Renal cortical epithelial cell (primary cell): ENCODE measurements around the gene CAPN1. TPM values are rescaled to one million over a fixed set of nuclear protein-coding genes. Genes with fewer than 3 reads are reported as not detected.
"Not testable (repeated sequence)": the region's sequence is repeated elsewhere in the genome, so short reads cannot be mapped to it uniquely, and the experiment has no call there.

Experiments used
- DNase-seq: peaks from one replicate; pipeline ENCODE4 v3.0.0-alpha.2; 2011; ENCODE audit warnings: low read depth
- total RNA-seq: library from RNA; depleted of rRNA; stranded (reverse); fragments of >200 nt; gene quantifications from 2 replicates; pipeline ENCODE4 v1.2.3, GENCODE V29; 2014

The CAPN1 gene
- total RNA-seq = 223 and 251 TPM in 2 replicates

DNA sequence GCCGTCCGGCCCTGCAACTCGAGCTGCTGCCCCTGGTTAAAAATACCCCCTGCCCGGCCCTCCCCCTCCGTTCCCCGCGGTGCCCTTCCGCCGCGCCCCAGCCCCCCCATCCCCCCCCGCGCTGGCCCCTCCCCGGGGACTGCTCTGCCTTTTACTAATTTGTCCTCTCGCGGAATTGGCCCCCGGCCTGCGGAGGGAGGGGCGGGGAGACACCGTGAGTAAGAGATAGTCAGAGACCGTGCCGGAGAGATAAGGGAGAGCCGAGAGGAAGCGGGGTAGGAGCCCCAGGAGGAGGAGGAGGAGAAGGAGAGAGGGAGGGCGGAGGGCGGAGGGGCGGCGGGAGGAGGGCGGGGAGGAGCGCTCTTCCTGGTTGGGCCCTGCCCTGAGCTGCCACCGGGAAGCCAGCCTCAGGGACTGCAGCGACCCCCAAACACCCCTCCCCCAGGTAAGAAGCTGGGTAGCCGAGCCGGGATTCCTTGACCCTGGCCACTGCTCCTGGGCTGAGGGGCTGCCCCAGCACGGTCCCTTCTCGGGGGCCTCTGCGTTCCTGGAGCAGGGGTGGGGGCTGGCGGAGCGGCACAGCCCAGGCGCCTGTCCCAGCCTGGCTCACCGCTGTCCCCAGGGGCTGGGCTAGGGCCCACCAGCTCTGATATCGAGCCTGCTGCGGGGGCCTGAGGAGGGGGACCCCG is at the start of gene CAPN1:
CAPN1 (plus strand) TSS at position 360 of the 689 bp plus-strand sequence. CDS start 774 bp downstream, outside the sequence.
- peak; percentile 48 for DNase-seq

DNA sequence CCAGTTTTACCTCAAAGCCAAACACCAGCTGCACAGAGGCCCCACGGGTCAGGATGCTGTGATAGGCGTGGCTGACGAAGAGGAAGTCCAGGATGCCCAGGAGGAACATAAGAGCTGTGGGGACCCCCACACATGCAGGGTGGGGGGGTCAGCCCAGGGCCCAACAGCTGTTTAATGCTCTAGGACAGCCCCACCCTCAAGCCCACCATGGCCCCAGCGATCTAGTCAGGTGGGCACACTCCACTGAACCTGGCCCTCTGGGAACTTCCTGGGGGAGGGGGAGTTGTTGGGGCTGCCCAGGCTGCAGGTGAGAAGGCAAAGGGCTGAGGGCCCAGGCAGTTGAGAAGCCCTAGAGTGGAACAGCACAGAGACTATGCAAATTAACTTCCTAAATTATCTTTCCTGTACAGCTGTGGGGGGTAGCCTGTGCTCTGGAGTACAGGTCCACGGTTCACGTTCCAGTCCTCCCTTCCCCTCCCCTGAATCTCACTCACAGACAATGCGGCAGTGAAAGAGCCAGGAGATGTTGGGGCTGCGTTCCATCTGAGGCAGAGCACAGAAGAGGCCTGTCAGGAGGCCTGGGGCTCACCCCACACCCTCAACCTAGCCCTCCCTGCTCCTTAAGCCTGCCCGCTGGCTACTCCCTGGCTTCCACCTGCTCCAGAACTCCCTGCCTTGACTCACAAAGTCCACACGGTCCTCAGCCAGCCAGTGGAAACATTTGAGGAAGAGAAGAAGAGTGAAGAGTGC is 49.3 kb upstream of the CAPN1 start:
- DNase-seq = no peak

DNA sequence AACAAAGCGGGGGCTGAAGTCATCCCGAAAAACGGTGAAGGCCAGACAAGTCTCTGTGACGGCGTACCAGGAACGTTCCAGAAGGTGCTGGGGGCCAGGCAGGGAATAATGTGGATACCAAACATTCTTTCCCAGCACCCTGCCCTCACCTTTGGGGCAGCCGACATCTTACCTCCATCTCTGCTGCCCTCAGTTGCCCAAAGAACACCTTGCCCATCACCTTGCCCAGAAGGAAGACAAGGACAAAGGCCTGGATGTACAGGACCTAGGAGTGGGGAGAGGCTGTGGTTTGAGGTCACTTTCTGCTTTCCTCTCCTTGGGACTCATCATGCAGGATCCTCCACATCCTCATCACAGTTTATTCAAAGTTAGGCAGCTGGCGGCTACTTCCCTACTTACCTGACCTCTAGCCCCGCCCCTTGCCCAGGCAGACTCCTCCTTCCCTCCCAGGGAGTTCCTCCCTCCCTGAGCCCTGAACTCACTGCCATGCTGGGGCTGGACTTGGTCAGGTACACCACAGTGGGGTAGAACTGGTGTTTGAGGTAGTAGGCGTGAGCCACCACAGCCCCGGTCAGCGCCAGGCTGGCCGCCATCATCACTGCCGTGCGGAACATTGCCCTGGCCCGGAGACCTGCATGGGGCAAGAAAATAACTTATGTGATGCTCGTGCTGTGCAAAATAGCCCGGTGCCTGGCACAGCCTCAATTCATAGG is 48.6 kb upstream of the CAPN1 start:
- peak; percentile 40 for DNase-seq

DNA sequence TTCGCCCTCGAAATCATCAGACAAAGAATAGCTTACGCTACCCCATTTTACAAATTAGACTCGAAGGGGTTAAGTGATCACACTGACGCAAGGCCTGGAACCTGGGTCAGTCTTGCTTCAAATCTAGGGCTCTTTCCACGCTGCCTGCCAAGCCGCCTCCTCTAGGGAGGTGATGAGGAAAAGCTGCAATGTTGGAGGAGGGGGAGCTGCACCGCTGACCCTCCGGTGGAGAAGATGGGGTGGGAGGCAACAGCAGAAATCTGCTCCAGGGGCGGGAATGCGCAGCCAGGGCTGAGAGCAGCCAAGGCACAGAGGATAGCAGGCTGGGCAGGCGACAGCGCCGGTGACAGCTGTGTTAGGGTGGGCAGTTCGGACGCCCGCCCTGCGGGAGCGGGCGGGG is 48.0 kb upstream of the CAPN1 start:
- DNase-seq = no peak

- DNase-seq = peak; percentile 68
Observed at GRCh38 chr11:65134240-65134951, 47.3 kb upstream of the CAPN1 start, which contains the start of gene SYVN1. Gene SYVN1 (minus strand): TSS chr11:65134519. CDS start chr11:65133601, 918 bp downstream.

- peak; percentile 98 for DNase-seq
Observed at GRCh38 chr11:65134952-65135632, 46.6 kb upstream of the CAPN1 start.

DNA sequence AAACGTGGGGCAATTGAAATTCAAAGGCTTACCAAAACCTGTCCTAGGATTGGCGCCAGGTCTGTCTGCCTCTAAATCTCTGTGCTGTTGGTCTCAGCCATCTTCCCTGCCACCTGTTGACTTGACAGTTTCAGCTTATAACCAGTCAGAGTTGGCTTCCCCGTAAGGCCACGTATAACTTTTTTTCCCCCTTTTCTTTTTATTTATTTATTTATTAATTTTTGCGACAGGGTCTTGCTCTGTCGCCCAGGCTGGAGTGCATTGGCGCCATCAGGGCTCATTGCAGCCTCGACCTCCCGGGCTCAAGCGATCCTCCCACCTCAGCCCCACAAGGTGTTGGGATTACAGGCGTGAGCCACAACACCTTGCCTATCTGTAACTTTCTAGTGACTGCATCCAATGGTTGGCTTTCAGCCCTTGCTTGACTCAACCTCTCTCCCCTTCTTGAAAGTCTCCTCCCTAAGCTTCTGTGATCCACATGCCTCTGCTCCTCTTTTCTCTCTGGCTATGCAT is 46.0 kb upstream of the CAPN1 start:
- no peak for DNase-seq

DNA sequence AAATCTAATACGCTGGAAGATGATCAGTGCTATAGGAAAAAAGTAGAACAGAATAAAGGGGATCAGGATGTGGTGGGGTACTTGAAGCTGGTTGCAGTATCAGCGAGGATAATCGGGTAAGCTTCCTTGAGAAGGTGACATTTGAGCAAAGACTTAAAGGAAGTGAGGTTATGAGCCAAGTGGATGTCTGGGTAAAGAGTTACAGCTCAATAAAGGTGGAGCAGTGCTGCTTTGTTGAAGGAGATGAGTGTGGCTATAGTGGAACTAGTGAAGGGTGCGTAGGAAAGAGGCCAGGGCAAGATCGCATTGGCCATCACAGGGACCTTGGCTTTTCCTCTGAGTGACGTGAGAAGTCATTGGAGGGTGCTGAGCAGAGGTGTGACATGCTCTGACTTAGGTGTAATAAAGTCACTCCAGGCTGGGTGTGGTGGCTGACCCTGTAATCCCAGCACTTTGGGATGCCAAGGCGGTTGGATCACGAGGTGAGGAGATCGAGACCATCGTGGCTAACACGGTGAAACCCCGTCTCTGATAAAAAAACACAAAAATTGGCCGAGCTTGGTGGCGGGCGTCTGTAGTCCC is 45.1 kb upstream of the CAPN1 start:
- no peak for DNase-seq

- DNase-seq = no peak
Observed at GRCh38 chr11:65141896-65142494, 39.7 kb upstream of the CAPN1 start.

DNA sequence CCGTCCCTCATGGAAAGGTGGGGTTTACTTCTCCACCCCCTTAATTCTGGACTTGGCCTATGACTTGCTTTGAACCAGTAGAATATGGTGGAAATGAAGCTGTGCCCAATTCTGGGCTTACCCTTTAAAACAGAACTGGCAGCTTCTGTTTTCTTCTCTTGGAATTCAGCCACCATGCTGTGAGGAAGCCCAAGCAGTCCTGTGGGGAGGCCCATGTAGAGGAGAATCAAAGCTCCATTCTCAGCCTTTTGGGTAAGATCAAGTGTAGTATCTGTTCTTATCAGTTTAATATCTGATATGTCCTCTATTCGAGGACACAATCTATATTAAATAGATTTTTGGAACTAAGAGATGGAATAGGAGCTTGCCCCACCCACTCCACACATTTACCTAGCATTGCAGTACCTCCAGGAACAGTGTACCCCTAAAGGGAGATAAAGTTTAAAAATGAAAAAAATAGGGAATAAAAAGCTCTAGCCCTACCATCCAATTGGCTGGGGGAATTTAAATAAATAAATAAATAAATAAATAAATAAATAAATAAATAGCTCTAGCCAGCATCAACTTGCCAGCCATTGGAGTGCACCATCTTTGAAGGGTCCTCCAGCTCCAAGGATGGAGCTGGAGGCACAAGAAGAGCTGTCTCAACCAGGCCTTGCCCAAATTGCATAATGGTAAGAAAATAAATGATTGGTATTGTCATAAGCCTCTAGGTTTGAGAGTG is 34.2 kb upstream of the CAPN1 start:
- no peak for DNase-seq

DNA sequence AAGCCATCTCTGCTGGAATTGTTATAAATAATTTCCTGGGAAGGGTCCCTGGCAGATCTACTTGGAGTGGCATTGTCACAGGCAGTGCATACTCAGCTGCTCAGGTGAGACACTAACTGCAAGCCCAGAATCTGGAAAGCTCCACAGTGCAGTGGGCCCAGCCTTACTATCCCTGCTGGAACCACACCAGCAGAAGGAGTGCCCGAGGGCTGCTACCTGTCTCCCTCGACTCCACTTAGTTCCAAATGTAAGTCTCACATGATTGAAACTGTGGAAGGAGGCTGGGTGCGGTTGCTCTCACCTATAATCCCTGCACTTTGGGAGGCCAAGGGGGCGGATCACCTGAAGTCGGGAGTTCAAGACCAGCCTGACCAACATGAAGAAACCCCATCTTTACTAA is 33.1 kb upstream of the CAPN1 start:
- DNase-seq = no peak

DNA sequence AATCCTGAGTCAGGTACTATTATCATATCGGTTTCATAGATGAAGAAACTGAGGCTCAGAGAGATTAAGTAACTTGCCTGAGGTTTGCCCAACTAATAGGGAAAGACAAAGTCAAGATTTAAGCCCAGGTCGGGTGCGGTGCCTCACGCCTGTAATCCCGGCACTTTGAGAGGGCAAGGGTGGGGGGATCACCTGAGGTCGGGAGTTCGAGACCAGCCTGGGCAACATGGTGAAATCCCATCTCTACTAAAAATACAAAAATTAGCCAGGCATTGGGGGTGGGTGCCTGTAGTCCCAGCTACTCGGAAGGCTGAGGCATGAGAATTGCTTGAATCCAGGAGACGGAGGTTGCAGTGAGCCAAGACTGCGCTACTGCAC is 31.6 kb upstream of the CAPN1 start:
- DNase-seq = not testable (repeated sequence)

GRCh38 chr11:65150509-65151299 is 31.0 kb upstream of the CAPN1 start:
- peak; percentile 87 for DNase-seq

DNA sequence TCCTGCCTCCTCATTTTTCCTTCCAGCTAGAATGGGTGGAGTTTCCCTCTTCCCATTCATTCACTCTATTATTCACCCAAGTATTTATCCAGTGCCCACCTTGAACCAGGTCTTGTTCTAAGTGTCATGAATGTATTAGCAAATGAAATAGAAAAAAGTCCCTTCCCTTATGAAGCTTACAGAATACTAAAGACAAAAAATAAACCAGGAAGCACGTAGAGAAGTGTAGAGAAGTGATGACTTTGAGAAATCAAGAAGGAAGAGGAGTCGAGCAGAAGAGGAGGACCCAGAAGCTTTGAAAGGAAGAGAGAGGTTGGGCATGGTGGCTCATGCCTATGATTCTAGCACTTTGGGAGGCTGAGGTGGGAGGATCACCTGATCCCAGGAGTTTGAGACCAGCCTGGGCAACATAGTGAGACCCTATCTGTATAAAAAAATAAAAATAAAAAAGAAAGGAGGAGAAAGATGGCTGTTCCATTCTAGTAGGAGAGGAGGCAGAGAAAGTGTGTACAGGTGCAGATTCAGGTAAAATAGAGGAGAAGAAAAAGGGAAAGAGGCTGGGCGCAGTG is 30.3 kb upstream of the CAPN1 start:
- DNase-seq = no peak

DNA sequence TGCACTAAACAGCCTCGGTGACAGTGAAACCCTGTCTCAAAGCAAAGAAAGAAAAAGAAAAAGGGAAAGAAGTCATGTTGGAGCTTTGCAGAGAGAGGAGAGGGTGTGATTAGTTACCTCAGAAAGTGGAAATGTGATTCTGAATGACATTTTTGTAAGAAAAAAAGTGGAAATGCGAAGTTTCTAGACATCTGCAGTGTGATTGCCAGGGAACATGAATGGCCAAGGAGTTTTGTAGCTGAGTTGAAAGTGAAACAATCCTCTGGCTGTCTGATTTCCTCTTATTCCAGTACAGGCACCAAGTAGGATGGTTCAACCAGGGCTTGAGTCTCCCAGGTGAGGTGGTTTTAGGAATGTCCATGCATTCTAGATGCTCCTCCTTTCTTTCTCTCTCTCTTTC is 29.6 kb upstream of the CAPN1 start:
- DNase-seq = no peak

- no peak for DNase-seq
Observed at GRCh38 chr11:65156256-65156655, 25.5 kb upstream of the CAPN1 start.

- no peak for DNase-seq
Observed at GRCh38 chr11:65156926-65157325, 24.8 kb upstream of the CAPN1 start.

- DNase-seq = no peak
Observed at GRCh38 chr11:65157336-65157735, 24.4 kb upstream of the CAPN1 start.

DNA sequence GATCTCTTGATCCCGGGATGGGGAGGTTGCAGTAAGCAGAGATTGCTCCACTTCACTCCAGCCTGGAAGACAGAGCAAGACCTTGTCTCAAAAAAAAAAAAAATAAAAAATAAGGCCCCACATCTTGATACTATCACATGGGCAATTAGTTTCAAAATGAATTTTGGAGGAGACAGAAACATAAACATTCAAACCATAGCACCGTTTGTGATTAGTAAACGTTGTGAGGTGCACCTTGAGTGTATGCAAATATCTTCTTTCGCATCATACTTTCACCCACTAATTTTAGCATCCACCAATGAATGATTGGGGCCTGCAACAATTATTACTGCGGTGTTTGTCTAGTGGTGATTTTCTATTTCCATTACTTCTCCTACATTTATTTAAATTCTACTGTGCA is 22.7 kb upstream of the CAPN1 start:
- DNase-seq = no peak
